Right atrium auricular region (tissue), 2 donors: Measurements from ENCODE around the gene DOCK4. TPM values are rescaled to one million over a fixed set of nuclear protein-coding genes. Genes with fewer than 3 reads are reported as not detected.

Experiments
- DNase-seq: peaks from one replicate; pipeline ENCODE4 v3.0.0-alpha.2; 2019; ENCODE audit warnings: low spot score
- H3K27ac ChIP-seq, 2 donors: fragments of 200-600 bp; sonication (generic); 1 replicate in 1 of 2; 2 replicates in 1 of 2; pipeline ENCODE4 v1.5.1; 2016 to 2019
- H3K27me3 ChIP-seq, 2 donors: fragments of 200-600 bp; sonication (generic); one replicate each; pipeline versions ENCODE4 v1.5.1 to v1.6.0; 2017 to 2019
- H3K36me3 ChIP-seq: fragments of 200-600 bp; sonication (generic); one replicate; pipeline ENCODE4 v1.5.1; 2016
- H3K4me1 ChIP-seq, 2 donors: fragments of 200-600 bp; sonication (generic); one replicate each; pipeline versions ENCODE4 v1.5.1 to v1.6.0; 2017 to 2019
- H3K4me3 ChIP-seq, 2 donors: fragments of 200-600 bp; sonication (generic); 1 replicate in 1 of 2; 2 replicates in 1 of 2; pipeline ENCODE4 v1.5.1; 2017 to 2019; ENCODE audit warnings: mild to moderate bottlenecking in 1 of 2, moderate library complexity in 1 of 2
- H3K9me3 ChIP-seq, 2 donors: fragments of 200-600 bp; sonication (generic); one replicate each; pipeline ENCODE4 v1.5.1; 2019
- total RNA-seq, 2 donors: library from RNA; depleted of rRNA; stranded (reverse); fragments of >200 nt; gene quantifications; one replicate each; pipeline ENCODE4 v1.1.0, GENCODE V29; 2016
- TF ChIP-seq, protein P1 (sequence below), 2 donors: fragments of 200-600 bp; sonication (generic); IDR thresholded peaks; one replicate each; pipeline ENCODE4 v1.5.1; 2019; ENCODE audit warnings: antibody characterized with exemption in 2 of 2

The DOCK4 gene
- total RNA-seq, 2 donors from 2014 or later = 12.3 to 17.8 TPM

- Histone ChIP-seq H3K36me3 (no peaks in the 10 kb centered on the region), H3K9me3 (peaks cover 0 to 8% of the 10 kb centered on the region in 2 donors), H3K27me3 (no peaks in the 10 kb centered on the region), H3K4me1 (peaks cover 0 to 19% of the 10 kb centered on the region in 2 donors), H3K27ac (no peak overlapping the region), H3K4me3 (no peak overlapping the region)
- TF ChIP-seq, protein P1, sequence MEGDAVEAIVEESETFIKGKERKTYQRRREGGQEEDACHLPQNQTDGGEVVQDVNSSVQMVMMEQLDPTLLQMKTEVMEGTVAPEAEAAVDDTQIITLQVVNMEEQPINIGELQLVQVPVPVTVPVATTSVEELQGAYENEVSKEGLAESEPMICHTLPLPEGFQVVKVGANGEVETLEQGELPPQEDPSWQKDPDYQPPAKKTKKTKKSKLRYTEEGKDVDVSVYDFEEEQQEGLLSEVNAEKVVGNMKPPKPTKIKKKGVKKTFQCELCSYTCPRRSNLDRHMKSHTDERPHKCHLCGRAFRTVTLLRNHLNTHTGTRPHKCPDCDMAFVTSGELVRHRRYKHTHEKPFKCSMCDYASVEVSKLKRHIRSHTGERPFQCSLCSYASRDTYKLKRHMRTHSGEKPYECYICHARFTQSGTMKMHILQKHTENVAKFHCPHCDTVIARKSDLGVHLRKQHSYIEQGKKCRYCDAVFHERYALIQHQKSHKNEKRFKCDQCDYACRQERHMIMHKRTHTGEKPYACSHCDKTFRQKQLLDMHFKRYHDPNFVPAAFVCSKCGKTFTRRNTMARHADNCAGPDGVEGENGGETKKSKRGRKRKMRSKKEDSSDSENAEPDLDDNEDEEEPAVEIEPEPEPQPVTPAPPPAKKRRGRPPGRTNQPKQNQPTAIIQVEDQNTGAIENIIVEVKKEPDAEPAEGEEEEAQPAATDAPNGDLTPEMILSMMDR (IDR thresholded peaks at IDR 0.05) = no peak
- no peak for DNase-seq
Measured at GRCh38 chr7:112074464-112074863, 131.7 kb downstream of the DOCK4 start.

DNA sequence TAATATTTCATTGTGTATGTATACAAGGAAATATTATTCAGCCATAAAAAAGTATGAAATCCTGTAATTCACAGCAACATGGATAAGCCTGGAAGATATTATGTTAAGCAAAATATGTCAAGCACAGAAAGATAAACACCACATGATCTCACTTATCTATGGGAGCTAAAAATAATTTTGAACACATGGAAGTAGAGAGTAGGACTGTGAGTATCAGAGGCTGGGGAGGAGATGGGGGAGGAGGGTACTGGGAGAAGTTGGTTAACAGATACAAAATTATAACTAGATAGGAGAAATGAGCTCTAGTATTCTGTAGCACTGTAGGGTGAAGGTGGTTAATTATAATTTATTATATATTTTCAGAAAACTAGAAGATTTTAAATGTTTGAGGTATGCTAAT, 132.7 kb downstream of the DOCK4 start:
- no peaks in the 10 kb centered on the region for H3K27me3 ChIP-seq
- no peak for DNase-seq
- no peaks in the 10 kb centered on the region for H3K36me3 ChIP-seq
- TF ChIP-seq, protein P1 (IDR thresholded peaks at IDR 0.05) = no peak
- H3K27ac ChIP-seq = no peak overlapping the region
- H3K4me1 ChIP-seq = peaks cover 0 to 26% of the 10 kb centered on the region in 2 donors
- peaks cover 0 to 8% of the 10 kb centered on the region in 2 donors for H3K9me3 ChIP-seq
- no peak overlapping the region for H3K4me3 ChIP-seq

DNA sequence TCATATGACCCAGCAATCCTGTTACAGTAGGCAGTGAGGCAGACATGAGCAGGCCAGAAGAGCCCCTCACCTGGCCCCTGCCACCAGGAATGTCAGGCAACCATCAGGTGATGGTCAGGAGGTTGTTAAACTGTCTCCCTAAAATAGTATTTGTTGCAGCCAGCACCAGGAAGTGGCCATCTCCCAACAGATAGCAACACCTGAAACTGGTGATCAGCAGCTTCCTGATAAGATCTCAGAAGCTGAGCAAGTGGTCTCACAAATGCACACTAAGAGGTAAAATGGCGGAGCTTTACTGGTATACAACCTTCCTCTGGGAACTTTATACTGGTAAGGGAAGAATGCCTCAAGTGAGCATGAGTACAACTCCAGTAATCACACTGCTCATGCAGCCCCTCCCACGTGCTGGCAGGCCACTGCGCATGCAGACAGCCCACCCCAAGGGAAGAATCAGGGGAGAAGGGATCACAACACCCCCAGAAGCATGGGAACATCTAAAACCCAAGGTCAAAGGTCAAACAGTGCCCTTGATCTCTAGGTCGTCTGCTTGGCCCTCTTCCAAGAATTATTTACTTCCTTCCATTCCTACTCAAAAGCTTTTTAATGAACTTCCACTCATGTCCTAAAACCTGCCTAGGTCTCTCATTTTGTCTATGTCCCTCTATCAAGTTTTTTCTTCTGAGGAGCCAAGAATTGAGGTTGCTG, 133.5 kb downstream of the DOCK4 start:
- DNase-seq = no peak
- H3K4me3 ChIP-seq = no peak overlapping the region
- peaks cover 0 to 31% of the 10 kb centered on the region in 2 donors for H3K4me1 ChIP-seq
- H3K27ac ChIP-seq = no peak overlapping the region
- no peaks in the 10 kb centered on the region for H3K27me3 ChIP-seq
- peaks cover 0 to 8% of the 10 kb centered on the region in 2 donors for H3K9me3 ChIP-seq
- no peaks in the 10 kb centered on the region for H3K36me3 ChIP-seq
- TF ChIP-seq, protein P1 (IDR thresholded peaks at IDR 0.05) = no peak

DNA sequence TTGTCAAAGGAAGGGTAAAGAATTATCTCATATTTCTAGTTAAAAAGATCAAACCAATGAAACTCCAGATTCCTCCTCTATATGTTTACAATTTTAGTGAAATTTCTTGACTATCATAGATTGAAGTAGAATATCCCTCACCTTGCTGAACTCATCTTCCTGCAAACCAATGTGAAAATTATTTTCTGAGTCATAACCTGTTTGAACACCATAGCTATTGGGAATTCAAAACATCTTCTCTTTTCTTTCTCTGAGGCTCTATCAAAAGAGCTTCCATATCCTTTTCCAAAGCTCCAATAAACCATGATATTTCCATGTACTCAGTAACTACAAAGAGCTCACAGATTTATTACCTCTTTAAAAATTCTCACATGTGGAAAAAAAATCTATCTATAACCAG, 134.3 kb downstream of the DOCK4 start:
- Histone ChIP-seq H3K4me1 (peaks cover 0 to 31% of the 10 kb centered on the region in 2 donors), H3K36me3 (no peaks in the 10 kb centered on the region), H3K27me3 (no peaks in the 10 kb centered on the region), H3K27ac (no peak overlapping the region), H3K9me3 (peaks cover 0 to 8% of the 10 kb centered on the region in 2 donors), H3K4me3 (no peak overlapping the region)
- DNase-seq = no peak
- TF ChIP-seq, protein P1 (IDR thresholded peaks at IDR 0.05) = no peak

DNA sequence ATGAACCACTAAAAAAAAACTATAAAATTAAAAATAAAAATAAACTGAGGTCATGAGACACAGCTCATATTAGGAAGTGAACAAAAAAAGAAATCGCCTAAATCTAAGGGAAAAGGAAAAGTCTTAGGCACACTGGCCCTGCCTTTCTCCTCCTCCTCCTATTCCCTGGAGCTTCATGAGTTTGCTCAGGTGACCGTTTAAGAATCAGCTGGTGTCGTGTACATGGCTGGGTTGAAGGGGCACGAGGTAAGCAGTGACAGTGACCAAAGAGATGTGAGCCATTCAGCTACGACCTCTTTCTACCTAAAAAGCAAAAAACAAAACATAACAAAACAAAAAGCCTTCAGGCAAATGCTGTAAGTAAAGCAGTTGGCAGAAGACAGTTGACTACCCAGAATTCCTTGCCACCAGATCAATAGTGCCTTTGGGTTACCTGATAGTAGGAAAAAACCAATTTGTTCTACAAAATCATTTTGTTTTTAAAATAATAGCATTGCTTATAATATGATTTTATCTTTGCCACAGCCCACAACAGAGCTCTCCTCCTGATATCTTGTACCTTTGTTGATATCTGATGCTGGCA, 135.4 kb downstream of the DOCK4 start:
- no peaks in the 10 kb centered on the region for H3K36me3 ChIP-seq
- H3K4me1 ChIP-seq = peaks cover 0 to 31% of the 10 kb centered on the region in 2 donors
- H3K9me3 ChIP-seq = peaks cover 0 to 8% of the 10 kb centered on the region in 2 donors
- H3K27ac ChIP-seq = no peak overlapping the region
- TF ChIP-seq, protein P1 (IDR thresholded peaks at IDR 0.05) = no peak
- H3K27me3 ChIP-seq = no peaks in the 10 kb centered on the region
- H3K4me3 ChIP-seq = no peak overlapping the region
- no peak for DNase-seq
